GM23248 (cell line): ENCODE results near the gene S100A13.
"Not testable (repeated sequence)": the region's sequence is repeated elsewhere in the genome, so short reads cannot be mapped to it uniquely, and the experiment has no call there.

Experiments
- EZH2 ChIP-seq: fragments of 200-600 bp; sonication (generic); IDR thresholded peaks from 2 replicates; pipeline ENCODE4 v1.6.1; 2018; ENCODE audit warnings: antibody characterized with exemption, mild to moderate bottlenecking; ENCODE audit not compliant: insufficient read depth, poor library complexity, severe bottlenecking
- EZH2phosphoT487 ChIP-seq: fragments of 200-600 bp; sonication (generic); IDR thresholded peaks from 2 replicates; pipeline ENCODE4 v1.6.1; 2018; ENCODE audit warnings: antibody characterized with exemption, moderate library complexity, mild to moderate bottlenecking, low read depth; ENCODE audit not compliant: insufficient read depth

DNA sequence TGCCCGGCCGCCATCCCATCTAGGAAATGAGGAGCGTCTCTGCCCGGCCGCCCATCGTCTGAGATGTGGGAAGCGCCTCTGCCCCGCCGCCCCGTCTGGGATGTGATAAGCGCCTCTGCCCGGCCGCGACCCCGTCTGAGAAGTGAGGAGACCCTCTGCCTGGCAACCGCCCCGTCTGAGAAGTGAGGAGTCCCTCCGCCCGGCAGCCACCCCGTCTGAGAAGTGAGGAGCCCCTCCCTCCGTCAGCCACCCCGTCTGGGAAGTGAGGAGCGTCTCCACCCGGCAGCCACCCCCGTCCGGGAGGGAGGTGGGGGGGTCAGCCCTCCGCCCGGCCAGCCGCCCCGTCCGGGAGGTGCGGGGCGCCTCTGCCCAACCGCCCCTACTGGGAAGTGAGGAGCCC lies 44.5 kb downstream of the S100A13 start:
- not testable (repeated sequence) for TF ChIP-seq EZH2phosphoT487, EZH2
